IPS-20b (cell line): Measurements from ENCODE around the gene AQP7.
"Not testable (repeated sequence)": the region's sequence is repeated elsewhere in the genome, so short reads cannot be mapped to it uniquely, and the experiment has no call there.

Source experiments
- H3K27ac ChIP-seq: one replicate; pipeline ENCODE4 v1.5.1; 2013; ENCODE audit warnings: low read length
- H3K27me3 ChIP-seq: 2 replicates; pipeline ENCODE4 v1.6.1; 2013; ENCODE audit warnings: mild to moderate bottlenecking, low read length, inconsistent platforms; ENCODE audit not compliant: insufficient read depth
- H3K36me3 ChIP-seq: 2 replicates; pipeline ENCODE4 v1.6.1; 2013; ENCODE audit warnings: low read depth, mild to moderate bottlenecking, inconsistent platforms, low read length, moderate library complexity; ENCODE audit not compliant: insufficient read depth
- H3K4me1 ChIP-seq: 2 replicates; pipeline ENCODE4 v1.6.1; 2013; ENCODE audit warnings: mild to moderate bottlenecking, control low read depth, inconsistent platforms, low read length, moderate library complexity; ENCODE audit not compliant: insufficient read depth
- H3K4me3 ChIP-seq: 2 replicates; pipeline ENCODE4 v1.5.1; 2013; ENCODE audit warnings: mild to moderate bottlenecking, low read length, inconsistent platforms
- H3K9ac ChIP-seq: 2 replicates; pipeline ENCODE4 v1.6.1; 2013; ENCODE audit warnings: low read depth, mild to moderate bottlenecking, inconsistent platforms, low read length, moderate library complexity
- H3K9me3 ChIP-seq: 2 replicates; pipeline ENCODE4 v1.6.1; 2013; ENCODE audit warnings: mild to moderate bottlenecking, low read depth, low read length, inconsistent platforms; ENCODE audit not compliant: insufficient read depth

The AQP7 gene

GRCh38 chr9:33408087-33408486, 5.7 kb upstream of the AQP7 start:
- H3K4me1 ChIP-seq: no peaks in the 10 kb centered on the region
- H3K9ac ChIP-seq: no peak overlapping the region
- H3K4me3 ChIP-seq: no peak overlapping the region
- H3K36me3 ChIP-seq: no peaks in the 10 kb centered on the region
- no peaks in the 10 kb centered on the region for H3K9me3 ChIP-seq
- H3K27me3 ChIP-seq: no peaks in the 10 kb centered on the region
- no peak overlapping the region for H3K27ac ChIP-seq

DNA sequence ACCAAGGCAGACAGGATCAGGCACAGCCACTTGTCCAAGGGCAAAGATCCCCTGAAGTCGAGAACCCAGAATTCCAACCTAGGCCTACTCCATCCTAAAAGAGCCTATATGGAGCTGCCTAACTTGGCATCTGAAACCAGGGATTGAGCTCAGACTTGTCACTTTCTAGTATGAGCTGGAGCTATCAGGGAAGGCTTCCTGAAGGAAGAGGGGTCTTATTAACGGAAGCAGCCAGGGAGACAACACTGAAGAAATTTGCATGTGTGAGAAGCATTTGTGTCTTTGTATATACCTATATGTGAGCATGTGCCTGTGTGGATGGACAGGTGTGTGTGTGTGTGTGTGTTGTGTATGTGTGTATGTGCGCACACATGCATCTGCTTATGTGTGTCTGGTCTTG, 4.7 kb upstream of the AQP7 start:
- H3K4me3 ChIP-seq: no peak overlapping the region
- H3K27me3 ChIP-seq: no peaks in the 10 kb centered on the region
- no peaks in the 10 kb centered on the region for H3K36me3 ChIP-seq
- no peaks in the 10 kb centered on the region for H3K9me3 ChIP-seq
- H3K27ac ChIP-seq: no peak overlapping the region
- H3K9ac ChIP-seq: no peak overlapping the region
- H3K4me1 ChIP-seq: no peaks in the 10 kb centered on the region

GRCh38 chr9:33404788-33405362, 2.5 kb upstream of the AQP7 start:
- H3K9ac ChIP-seq: no peak overlapping the region
- H3K27ac ChIP-seq: no peak overlapping the region
- H3K27me3 ChIP-seq: no peaks in the 10 kb centered on the region

DNA sequence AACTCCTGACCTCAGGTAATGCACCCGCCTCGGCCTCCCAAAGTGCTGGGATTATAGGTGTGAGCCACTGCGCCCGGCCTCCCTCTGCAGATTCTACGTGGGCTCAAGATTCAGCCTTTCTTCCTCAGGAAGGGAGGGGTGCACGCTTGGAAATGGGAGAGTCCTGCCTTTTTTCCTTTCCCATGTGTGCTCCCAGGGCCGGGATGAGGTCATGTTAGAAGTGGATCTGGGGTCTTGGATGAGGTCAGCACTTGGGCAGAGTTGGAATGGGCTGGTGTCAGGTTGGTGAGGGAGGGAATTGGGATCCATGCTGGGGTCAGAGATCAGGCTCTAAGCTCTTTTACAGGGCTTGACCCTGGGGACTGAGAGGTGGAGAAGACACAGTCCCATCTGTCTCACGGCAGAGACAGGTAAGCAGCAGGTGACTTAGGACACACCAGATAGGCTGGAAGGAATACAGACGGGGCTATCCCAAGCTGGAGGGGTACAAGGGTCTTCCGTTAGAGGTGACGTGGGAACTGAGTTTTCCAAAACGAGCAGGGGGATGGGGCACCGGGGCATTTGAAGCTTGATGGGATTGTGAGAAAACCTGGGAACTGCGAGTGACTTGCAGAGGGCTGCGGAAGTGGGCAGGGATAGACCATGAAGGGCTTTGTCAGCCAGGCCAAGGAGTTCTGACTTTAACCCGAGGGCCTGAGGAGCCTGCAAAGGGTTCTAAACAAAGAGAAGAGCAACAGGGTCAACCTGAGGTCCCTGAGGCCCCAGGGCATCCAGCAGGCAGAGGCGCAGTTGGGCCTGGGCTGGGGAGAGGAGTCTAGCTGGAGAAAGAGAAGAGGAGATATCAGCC, 1.8 kb upstream of the AQP7 start:
- H3K27ac ChIP-seq: no peak overlapping the region
- no peaks in the 10 kb centered on the region for H3K36me3 ChIP-seq
- no peaks in the 10 kb centered on the region for H3K27me3 ChIP-seq
- H3K4me3 ChIP-seq: no peak overlapping the region
- H3K9ac ChIP-seq: no peak overlapping the region
- no peaks in the 10 kb centered on the region for H3K9me3 ChIP-seq
- H3K4me1 ChIP-seq: no peaks in the 10 kb centered on the region

More at GRCh38 chr9:33404788-33405362, 2.5 kb upstream of the AQP7 start:
- Histone ChIP-seq H3K36me3 (no peaks in the 10 kb centered on the region), H3K4me3 (no peak overlapping the region), H3K4me1 (no peaks in the 10 kb centered on the region), H3K9me3 (no peaks in the 10 kb centered on the region)

DNA sequence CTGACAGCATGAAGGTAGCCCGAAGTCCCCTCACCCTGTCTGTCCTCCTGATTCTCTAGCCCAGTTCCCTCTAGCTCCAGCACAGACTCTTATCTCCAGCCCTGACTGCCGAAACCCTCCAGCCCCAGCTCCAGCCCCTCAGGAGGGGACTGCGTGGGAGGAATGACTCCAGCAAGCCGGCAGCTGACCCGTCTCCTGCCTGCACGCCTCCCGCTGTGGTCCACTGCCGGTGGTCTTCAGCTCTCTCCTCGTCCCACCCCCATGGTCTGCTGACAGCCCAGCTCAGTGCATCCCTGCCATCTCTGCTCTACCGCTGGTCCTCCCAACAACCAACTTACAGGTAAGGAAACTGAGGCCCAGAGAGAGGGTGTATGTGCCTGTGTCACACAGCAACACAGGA, 559 bp downstream of the AQP7 start:
- H3K36me3 ChIP-seq, H3K9ac ChIP-seq, H3K4me1 ChIP-seq, H3K27me3 ChIP-seq, H3K9me3 ChIP-seq, H3K27ac ChIP-seq, H3K4me3 ChIP-seq: not testable (repeated sequence)

GRCh38 chr9:33399047-33399446, 3.3 kb downstream of the AQP7 start:
- not testable (repeated sequence) for H3K4me3 ChIP-seq

GRCh38 chr9:33397801-33398200, 4.6 kb downstream of the AQP7 start:
- not testable (repeated sequence) for H3K4me3 ChIP-seq, H3K4me1 ChIP-seq, H3K9me3 ChIP-seq, H3K9ac ChIP-seq, H3K27ac ChIP-seq, H3K36me3 ChIP-seq, H3K27me3 ChIP-seq

More at GRCh38 chr9:33399047-33399446, 3.3 kb downstream of the AQP7 start:
- H3K9me3 ChIP-seq, H3K27me3 ChIP-seq, H3K36me3 ChIP-seq, H3K9ac ChIP-seq, H3K27ac ChIP-seq, H3K4me1 ChIP-seq: not testable (repeated sequence)

- not testable (repeated sequence) for H3K4me3 ChIP-seq, H3K4me1 ChIP-seq, H3K36me3 ChIP-seq, H3K9ac ChIP-seq, H3K27me3 ChIP-seq, H3K27ac ChIP-seq, H3K9me3 ChIP-seq
Measured at GRCh38 chr9:33395159-33395879, 7.0 kb downstream of the AQP7 start.

DNA sequence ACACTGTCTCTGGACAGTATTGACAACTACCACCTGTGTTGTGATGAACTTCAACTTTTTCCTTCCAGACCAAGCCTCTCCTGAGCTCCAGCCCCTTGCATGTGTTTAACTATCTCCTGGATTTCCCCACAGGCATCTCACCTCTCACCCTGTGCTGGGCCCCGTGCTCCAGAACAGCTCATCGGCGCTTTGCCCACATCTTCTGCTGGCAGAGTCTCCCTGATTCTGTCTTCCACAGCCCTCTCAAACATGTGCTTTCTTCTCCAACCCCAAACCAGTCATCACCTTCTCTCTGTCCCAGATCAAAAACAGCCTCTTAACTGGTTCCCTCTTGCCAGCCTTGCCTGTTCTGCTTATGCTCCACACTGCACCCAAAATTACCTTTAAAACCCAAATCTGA, 8.4 kb downstream of the AQP7 start:
- H3K36me3 ChIP-seq, H3K4me1 ChIP-seq, H3K27me3 ChIP-seq, H3K4me3 ChIP-seq, H3K9me3 ChIP-seq, H3K9ac ChIP-seq, H3K27ac ChIP-seq: not testable (repeated sequence)

DNA sequence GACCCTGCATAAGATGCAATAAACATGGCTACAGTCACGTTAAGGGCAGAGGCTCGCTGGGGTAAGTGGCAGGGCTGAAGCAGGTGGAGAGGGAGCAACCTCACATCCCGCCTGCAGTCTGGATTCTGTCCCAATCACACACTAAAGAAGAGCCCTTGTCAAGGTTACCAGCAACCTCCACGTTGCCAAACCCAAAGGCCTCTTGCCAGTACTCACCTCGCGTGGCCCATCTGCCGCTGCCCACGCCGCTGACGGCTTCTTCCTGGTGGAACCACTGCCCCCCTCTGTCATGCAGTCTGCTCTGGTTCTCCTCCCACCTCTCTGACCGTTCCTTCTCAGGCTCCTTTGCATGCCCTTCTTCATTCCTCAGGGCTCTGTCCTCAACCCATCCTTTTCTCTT, 8.8 kb downstream of the AQP7 start:
- no peaks in the 10 kb centered on the region for H3K36me3 ChIP-seq
- H3K9ac ChIP-seq: no peak overlapping the region
- no peaks in the 10 kb centered on the region for H3K27me3 ChIP-seq
- no peak overlapping the region for H3K27ac ChIP-seq
- H3K4me3 ChIP-seq: no peak overlapping the region
- H3K4me1 ChIP-seq: no peaks in the 10 kb centered on the region; the same call in 1 of the 2 replicates
- no peaks in the 10 kb centered on the region for H3K9me3 ChIP-seq

DNA sequence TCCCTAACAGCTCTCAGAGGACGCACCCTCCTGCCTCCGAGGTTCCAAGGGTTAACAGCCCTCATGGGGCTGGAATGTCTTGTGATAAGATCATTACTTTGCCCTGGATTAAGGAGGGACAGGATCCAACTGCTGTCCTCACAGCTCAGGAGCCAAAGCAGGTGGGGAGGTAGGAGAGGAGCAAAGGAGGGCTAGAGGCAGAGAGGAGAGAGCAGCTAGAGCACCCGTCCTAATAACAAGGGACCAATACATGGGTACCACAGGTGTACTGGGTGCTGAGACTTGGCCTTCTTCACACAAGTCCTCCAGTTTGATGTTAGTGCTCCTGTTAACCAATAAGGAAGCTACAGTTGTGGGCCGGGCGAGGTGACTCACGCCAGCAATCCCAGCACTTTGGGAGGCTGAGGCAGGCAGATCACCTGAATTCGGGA, 9.8 kb downstream of the AQP7 start:
- not testable (repeated sequence) for H3K4me1 ChIP-seq, H3K4me3 ChIP-seq, H3K9ac ChIP-seq

More for the DNA sequence above, 9.8 kb downstream of the AQP7 start:
- not testable (repeated sequence) for H3K27me3 ChIP-seq, H3K36me3 ChIP-seq, H3K27ac ChIP-seq, H3K9me3 ChIP-seq
